G401 (cell line): Measurements from ENCODE around the gene ITGA3. TPM values are rescaled to one million over a fixed set of nuclear protein-coding genes. Genes with fewer than 3 reads are reported as not detected.
"Not testable (repeated sequence)": the region's sequence is repeated elsewhere in the genome, so short reads cannot be mapped to it uniquely, and the experiment has no call there.

ENCODE experiments used
- DNase-seq: peaks from one replicate; pipeline ENCODE4 v3.0.0-alpha.2; 2015; ENCODE audit warnings: low spot score
- in situ Hi-C: cut with HindIII; loops from 2 replicates; pipeline ENCODE4 v1.10.0; 2016; ENCODE audit warnings: low sequenced_read_pairs, mixed read lengths
- total RNA-seq: library from RNA; depleted of rRNA; stranded (reverse); fragments of >200 nt; shearing (Covaris generic); gene quantifications from 2 replicates; pipeline ENCODE4 v1.2.3, GENCODE V29; 2014

The ITGA3 gene
- total RNA-seq, 1 experiment from 2014 or later, result 12.2 TPM

- DNase-seq, result no peak
- in situ Hi-C loops, result no loop called here
Observed at GRCh38 chr17:50033316-50033715, 22.6 kb upstream of the ITGA3 start.

GRCh38 chr17:50034498-50035364, 21.2 kb upstream of the ITGA3 start:
- in situ Hi-C loops, result no loop called here
- no peak for DNase-seq

DNA sequence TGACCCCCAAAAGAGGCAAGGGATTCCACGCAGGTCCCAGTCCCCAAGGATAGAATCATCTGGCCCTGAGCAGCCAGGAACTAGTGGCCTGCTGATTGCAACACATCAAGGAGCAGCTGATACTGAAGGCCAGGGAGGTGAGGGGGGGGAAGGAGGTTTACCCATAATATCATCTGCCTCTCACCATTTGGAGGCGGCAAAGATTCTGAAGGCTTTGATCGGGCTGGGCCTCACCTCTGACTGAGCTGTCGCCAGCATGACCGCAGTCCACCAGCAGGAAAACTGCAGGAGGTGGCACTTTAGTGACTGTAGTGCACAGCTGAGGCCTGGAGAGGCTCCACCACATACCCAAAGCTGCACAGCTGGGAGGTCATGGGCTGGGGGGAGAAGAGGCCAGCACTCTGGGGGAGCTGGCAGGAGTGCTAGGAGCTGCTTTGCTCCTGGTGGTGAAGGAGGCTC, 20.5 kb upstream of the ITGA3 start:
- in situ Hi-C loops, result no loop called here
- no peak for DNase-seq

GRCh38 chr17:50035945-50036344, 20.0 kb upstream of the ITGA3 start:
- in situ Hi-C loops, result no loop called here
- DNase-seq, result no peak

- DNase-seq, result no peak
- in situ Hi-C loops, result no loop called here
Observed at GRCh38 chr17:50036455-50037261, 19.3 kb upstream of the ITGA3 start.

GRCh38 chr17:50037321-50038107, 18.4 kb upstream of the ITGA3 start:
- in situ Hi-C loops, result no loop called here
- DNase-seq, result no peak

DNA sequence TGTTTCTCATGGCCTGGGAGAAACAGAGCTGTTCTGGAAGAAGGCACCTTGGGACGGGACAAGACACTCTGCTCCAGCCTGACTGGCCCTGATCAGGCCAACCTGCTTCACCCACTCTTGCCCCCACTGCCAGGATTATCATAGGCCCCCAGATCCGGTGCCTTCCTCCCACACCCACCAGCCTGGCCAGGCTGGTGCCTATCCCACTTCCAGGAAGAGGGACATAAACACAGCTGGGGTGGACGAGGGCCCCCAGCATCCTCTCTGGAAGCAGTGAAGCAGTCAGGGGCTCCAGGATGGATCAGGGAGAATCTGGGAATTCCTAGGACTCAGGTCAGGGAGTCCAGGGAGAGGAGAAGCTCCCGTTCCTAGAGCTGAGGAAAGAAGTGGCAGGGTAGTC, 16.9 kb upstream of the ITGA3 start:
- in situ Hi-C loops, result no loop called here
- no peak for DNase-seq

DNA sequence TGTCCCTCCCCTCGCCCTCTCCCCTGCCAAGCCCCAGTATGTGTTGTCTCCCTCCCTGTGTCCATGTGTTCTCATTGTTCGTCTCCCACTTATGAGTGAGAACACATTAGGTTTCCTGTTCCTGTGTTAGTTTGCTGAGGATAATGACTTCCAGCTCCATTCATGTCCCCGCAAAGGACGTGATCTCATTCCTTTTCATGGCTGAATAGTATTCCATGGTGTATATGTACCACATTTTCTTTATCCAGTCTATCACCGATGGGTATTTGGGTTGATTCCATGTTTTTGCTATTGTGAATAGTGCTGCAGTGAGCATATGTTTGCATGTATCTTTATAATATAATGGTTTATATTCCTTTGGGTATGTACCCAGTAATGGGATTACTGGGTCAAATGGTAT, 15.4 kb upstream of the ITGA3 start:
- in situ Hi-C loops, DNase-seq: not testable (repeated sequence)

DNA sequence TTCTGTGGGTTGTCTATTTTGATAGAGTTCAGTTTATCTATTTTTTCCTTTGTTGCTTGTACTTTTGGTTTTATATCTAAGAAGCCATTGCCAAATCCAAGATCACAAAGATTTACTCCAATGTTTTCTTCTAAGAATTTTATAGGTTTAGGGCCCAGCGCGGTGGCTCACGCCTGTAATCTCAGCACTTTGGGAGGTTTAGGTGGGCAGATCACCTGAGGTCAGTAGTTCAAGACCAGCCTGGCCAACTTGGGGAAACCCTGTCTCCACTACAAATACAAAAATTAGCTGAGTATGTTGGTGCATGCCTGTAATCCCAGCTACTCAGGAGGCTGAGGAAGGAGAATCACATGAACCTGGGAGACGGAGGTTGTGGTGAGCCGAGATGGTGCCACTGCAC, 13.7 kb upstream of the ITGA3 start:
- in situ Hi-C loops, result no loop called here
- DNase-seq, result no peak

- in situ Hi-C loops, result no loop called here
- no peak for DNase-seq
Observed at GRCh38 chr17:50043290-50044148, 12.4 kb upstream of the ITGA3 start.

DNA sequence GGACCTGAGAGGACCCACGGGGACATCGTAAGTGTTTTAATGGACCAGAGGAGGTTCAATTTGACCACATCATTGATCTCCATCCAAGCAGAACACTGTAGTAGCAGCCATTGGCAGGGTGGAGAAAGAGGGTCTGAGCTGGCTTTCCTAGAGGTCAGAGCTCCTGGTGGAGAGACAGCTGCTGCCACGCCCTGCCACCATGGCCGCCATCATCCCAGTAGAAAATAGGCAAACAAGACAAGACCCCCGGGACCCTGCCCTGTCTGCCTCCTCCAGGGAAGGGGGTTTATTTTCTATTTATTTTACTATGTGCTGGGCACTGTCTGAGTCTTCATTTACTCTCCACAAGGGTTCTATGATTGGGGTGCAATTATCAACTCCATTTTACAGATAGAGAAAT, 11.4 kb upstream of the ITGA3 start:
- no peak for DNase-seq
- in situ Hi-C loops, result no loop called here

DNA sequence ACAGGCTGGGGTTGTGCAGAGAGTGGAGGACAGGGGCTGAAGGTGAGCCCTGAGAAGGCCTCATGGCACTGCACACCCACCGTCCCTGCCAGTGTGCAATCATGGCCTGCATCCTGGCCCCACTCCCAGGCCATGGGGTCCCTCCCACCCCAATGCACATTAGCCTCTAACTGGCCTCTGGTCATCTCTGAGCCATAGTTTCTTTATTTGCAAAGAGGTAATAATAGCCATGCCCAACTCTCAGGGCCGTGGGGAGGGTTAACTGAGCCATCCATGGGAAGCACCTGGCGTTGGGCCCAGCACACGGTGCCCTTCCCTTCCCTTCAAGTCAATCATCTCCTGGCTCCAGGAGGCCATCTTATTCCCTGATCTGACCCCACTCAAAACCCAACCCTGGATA, 10.8 kb upstream of the ITGA3 start:
- in situ Hi-C loops, result no loop called here
- DNase-seq, result no peak

- no peak for DNase-seq
- in situ Hi-C loops, result no loop called here
Observed at GRCh38 chr17:50046179-50046578, 9.7 kb upstream of the ITGA3 start.

- in situ Hi-C loops, result no loop called here
- no peak for DNase-seq
Observed at GRCh38 chr17:50046667-50047066, 9.2 kb upstream of the ITGA3 start.

- no peak for DNase-seq
- in situ Hi-C loops, result no loop called here
Observed at GRCh38 chr17:50047083-50047482, 8.8 kb upstream of the ITGA3 start.

DNA sequence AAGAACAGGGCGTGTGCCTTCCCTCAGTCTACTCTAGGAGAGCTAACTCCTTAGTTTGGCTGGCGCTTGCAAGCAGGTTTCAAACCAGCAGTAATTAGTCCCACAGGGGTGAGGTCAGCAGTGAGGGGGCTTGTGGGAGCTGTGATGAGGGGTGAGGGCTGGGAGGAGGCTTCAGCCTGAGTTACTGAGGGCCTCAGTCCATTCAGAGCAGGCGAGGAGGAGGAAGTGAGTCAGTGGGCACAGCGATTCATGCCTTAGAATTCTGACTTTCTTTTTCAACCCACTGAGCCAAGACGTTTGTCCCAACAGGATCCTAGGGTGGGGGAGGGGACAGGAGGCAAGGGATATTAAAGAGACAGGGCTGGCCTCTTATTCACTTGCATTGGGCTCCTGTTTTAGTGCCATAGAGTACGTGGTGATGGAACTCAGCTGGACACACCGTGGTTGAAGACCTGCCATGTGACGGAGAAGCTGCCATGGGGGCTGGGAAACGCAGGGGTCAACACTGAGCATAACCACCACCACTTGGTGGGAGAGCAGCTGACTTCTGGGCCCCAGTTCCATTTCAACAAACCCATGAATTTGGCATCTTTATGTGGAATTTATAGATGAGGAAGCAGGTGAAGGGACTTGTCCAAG, 8.3 kb upstream of the ITGA3 start:
- in situ Hi-C loops, result no loop called here
- DNase-seq, result no peak

DNA sequence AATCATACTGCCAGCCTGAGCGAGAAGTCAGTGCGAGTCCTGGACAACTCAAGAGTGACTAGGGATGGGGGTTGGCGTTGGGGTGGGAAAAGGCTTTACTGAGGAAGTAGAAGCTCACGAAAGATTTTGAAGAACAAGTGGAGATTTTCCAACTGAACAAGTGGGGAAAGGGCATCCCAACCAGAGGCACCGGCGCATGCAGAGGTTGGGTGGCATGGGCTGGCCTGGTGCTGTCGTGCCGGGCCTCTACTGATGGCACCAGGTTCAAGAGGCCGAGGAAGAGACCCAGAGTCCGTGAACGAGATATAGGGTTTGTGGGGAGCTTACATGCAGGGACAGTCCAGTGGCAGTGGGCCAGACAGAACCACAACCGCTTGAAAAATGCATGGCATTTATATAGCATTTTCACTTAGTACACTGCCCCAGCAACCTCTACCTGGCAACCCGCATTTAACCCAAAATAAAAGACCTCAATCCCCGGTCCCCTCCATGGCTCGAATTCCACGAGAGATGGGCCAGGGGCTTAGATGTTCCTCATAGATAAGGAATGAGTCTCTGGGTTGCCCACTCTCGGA, 7.7 kb upstream of the ITGA3 start:
- in situ Hi-C loops, result no loop called here
- DNase-seq, result no peak

DNA sequence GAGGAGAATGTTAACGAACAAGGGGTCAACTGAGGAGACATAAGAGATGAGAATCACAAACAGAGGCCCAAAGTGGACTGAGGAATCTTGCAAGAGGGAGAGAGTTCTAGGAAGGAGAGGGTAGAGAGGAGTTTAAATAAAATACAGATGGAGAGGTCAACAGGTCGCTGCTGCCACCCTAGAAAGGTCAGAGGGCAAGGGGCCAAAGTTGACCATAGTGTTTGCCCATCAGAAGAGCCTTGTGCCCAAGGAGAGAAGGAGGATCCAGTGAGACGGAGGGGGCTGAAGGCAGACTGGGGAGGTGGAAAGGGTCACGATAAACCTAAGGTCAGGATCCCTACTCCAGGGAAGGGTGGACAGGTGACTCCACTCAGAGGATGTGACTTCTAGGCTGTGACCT, 6.9 kb upstream of the ITGA3 start:
- DNase-seq, result no peak
- in situ Hi-C loops, result no loop called here
